Keratinocyte (primary cell): ENCODE measurements around the gene NPS. TPM values are rescaled to one million over a fixed set of nuclear protein-coding genes. Genes with fewer than 3 reads are reported as not detected.

Source experiments
- DNase-seq: peaks from one replicate; pipeline ENCODE4 v3.0.0-alpha.2; 2011; ENCODE audit warnings: low read depth, missing footprints, low spot score
- FAIRE-seq: peaks from 2 replicates; lab custom pipeline; 2011; peaks lifted over from hg19 to GRCh38; lab: Jason Lieb, UNC
- H2AFZ ChIP-seq: 2 replicates; pipeline ENCODE4 v1.6.0; 2012; ENCODE audit warnings: low read length, control low read depth, inconsistent platforms; ENCODE audit not compliant: control insufficient read depth
- H3K27ac ChIP-seq: 2 replicates; pipeline ENCODE4 v1.5.1; 2011; ENCODE audit warnings: low read length; ENCODE audit not compliant: control insufficient read depth, insufficient read depth
- H3K27me3 ChIP-seq: 3 replicates; pipeline ENCODE4 v1.6.0; 2011; ENCODE audit warnings: low read length; ENCODE audit not compliant: control insufficient read depth, insufficient read depth; ENCODE audit errors: extremely low read depth
- H3K36me3 ChIP-seq, 2 experiments: 2 replicates in 1 of 2; 3 replicates in 1 of 2; pipeline ENCODE4 v1.5.1; 2011; ENCODE audit warnings: low read length in 2 of 2, mild to moderate bottlenecking in 1 of 2; ENCODE audit not compliant: control insufficient read depth in 2 of 2, insufficient read depth in 2 of 2; ENCODE audit errors: extremely low read depth in 1 of 2
- H3K4me1 ChIP-seq: 3 replicates; pipeline ENCODE4 v1.5.1; 2011; ENCODE audit warnings: low read length; ENCODE audit not compliant: control insufficient read depth, insufficient read depth; ENCODE audit errors: extremely low read depth
- H3K4me2 ChIP-seq: 3 replicates; pipeline ENCODE4 v1.6.0; 2011; ENCODE audit warnings: low read depth, low read length; ENCODE audit not compliant: control insufficient read depth, insufficient read depth; ENCODE audit errors: extremely low read depth
- H3K4me3 ChIP-seq, 3 experiments: fragments of 200-600 bp in 1 of 3; sonication (generic) in 1 of 3; 2 replicates in 2 of 3; 3 replicates in 1 of 3; pipeline ENCODE4 v1.5.1; 2011 to 2016; ENCODE audit warnings: low read length in 3 of 3, mild to moderate bottlenecking in 3 of 3, control low read depth in 2 of 3, inconsistent platforms in 1 of 3, low read depth in 1 of 3, mixed read lengths in 1 of 3, mixed run types in 1 of 3, moderate library complexity in 1 of 3; ENCODE audit not compliant: control insufficient read depth in 2 of 3, insufficient read depth in 2 of 3; ENCODE audit errors: extremely low read depth in 1 of 3
- H3K79me2 ChIP-seq: 2 replicates; pipeline ENCODE4 v1.6.0; 2012; ENCODE audit warnings: low read length; ENCODE audit not compliant: control insufficient read depth, insufficient read depth
- H3K9ac ChIP-seq: 3 replicates; pipeline ENCODE4 v1.6.0; 2011; ENCODE audit warnings: low read length; ENCODE audit not compliant: control insufficient read depth, insufficient read depth; ENCODE audit errors: extremely low read depth
- H3K9me1 ChIP-seq: 3 replicates; pipeline ENCODE4 v1.6.0; 2011; ENCODE audit warnings: low read length; ENCODE audit not compliant: control insufficient read depth, insufficient read depth; ENCODE audit errors: extremely low read depth
- H3K9me3 ChIP-seq: 2 replicates; pipeline ENCODE4 v1.5.1; 2012; ENCODE audit warnings: low read depth, low read length; ENCODE audit not compliant: control insufficient read depth
- H4K20me1 ChIP-seq: 3 replicates; pipeline ENCODE4 v1.6.0; 2011; ENCODE audit warnings: low read length; ENCODE audit not compliant: control insufficient read depth, insufficient read depth; ENCODE audit errors: extremely low read depth
- CTCF ChIP-seq, 3 experiments: IDR thresholded peaks in 1 of 3; conservative IDR thresholded peaks in 1 of 3; optimal IDR thresholded peaks in 1 of 3; 2 replicates in 2 of 3; 3 replicates in 1 of 3; pipeline versions ENCODE3 to v1.5.1; 2011; ENCODE audit warnings: low read length in 3 of 3, mild to moderate bottlenecking in 3 of 3, moderate library complexity in 2 of 3, control low read depth in 1 of 3, inconsistent platforms in 1 of 3; ENCODE audit not compliant: insufficient read depth in 2 of 3; ENCODE audit errors: extremely low read depth in 1 of 3
- EZH2 ChIP-seq: IDR thresholded peaks from one replicate; pipeline ENCODE4 v1.6.1; 2012; ENCODE audit warnings: inconsistent platforms, mild to moderate bottlenecking, low read length, moderate library complexity
- dilution Hi-C: fragments of 300-500 bp; cut with MboI; formaldehyde crosslinking; loops from one replicate; pipeline ENCODE4 v1.7.0; 2020; ENCODE audit warnings: low sequenced_read_pairs; ENCODE audit not compliant: extremely low pct_ligation_motif_present
- polyA plus RNA-seq, 5 experiments: library from polyadenylated mRNA; depleted of rRNA in 3 of 5; stranded (reverse) in 3 of 5; stranded (forward) in 1 of 5; unstranded in 1 of 5; fragments of >200 nt; gene quantifications; 1 replicate in 1 of 5; 2 replicates in 3 of 5; 3 replicates in 1 of 5; pipeline versions ENCODE4 v1.2.1 to v1.2.3, GENCODE V29; 2011 to 2012; ENCODE audit warnings: missing spikeins in 2 of 5, low read depth in 1 of 5, low replicate concordance in 1 of 5

The NPS gene
- polyA plus RNA-seq, 1 donor (not counting 4 experiments of a cell fraction or from before 2014, with no cell fraction given): not detected

DNA sequence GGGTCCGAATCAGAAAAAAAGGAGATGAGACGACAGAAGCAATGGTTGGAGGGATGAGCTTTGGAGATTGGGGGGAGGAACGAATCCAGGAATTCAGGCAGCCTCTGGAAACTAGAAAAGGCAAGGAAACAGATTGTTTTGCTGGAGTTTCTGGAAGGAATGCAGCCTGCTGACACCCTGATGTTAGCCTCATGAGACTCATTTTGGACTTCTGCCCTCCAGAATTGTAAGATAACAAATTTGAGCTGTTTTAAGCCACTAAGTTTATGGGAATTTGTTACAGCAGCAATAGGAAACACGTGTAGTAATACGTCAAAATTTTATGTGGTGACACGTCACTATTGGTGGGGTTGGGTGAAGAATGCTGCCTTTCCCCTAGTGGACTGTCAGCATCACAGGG lies 25.6 kb upstream of the NPS start:
- Histone ChIP-seq H4K20me1 (no peaks in the 10 kb centered on the region), H3K4me1 (no peaks in the 10 kb centered on the region), H3K9me1 (no peaks in the 10 kb centered on the region), H3K4me3 (no peak overlapping the region), H3K9me3 (no peaks in the 10 kb centered on the region), H3K27me3 (no peaks in the 10 kb centered on the region), H3K4me2 (no peak overlapping the region), H3K9ac (no peak overlapping the region), H2AFZ (no peak overlapping the region), H3K79me2 (no peaks in the 10 kb centered on the region), H3K36me3 (no peaks in the 10 kb centered on the region), H3K27ac (no peak overlapping the region)
- dilution Hi-C loops: no loop called here
- no peak for FAIRE-seq
- no peak for DNase-seq
- TF ChIP-seq CTCF (optimal IDR thresholded peaks at IDR 0.05 in 1 of 3, IDR thresholded peaks at IDR 0.05 in 1 of 3, conservative IDR thresholded peaks at IDR 0.05 in 1 of 3; ENCODE audit: extremely low read depth in 1 of 3, insufficient read depth in 2 of 3, low read length in 3 of 3) (no peak), EZH2 (no peak)

DNA sequence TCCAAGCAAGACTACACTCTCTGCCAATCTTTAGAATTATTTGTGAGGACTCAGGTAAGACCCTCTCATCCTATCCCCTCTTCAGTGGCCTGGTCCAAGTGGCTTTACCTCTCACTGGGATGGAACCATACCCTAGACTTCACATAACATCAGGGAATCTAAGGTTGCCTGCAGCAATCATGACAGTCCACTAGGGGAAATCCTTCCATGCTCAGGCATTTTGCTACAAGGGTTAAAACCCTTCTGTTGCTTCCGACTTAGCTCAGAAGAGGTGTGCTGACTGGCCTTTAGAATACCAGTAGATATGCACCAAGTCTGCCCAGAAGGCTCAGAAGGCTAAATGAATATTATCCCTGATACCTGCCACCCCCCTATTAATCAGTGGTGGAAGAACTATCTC lies 24.9 kb upstream of the NPS start:
- Histone ChIP-seq H2AFZ (no peak overlapping the region), H3K4me3 (no peak overlapping the region), H3K27ac (no peak overlapping the region), H3K4me2 (no peak overlapping the region), H3K79me2 (no peaks in the 10 kb centered on the region), H3K27me3 (no peaks in the 10 kb centered on the region), H4K20me1 (no peaks in the 10 kb centered on the region), H3K9ac (no peak overlapping the region), H3K9me1 (no peaks in the 10 kb centered on the region), H3K36me3 (no peaks in the 10 kb centered on the region), H3K9me3 (no peaks in the 10 kb centered on the region), H3K4me1 (no peaks in the 10 kb centered on the region)
- DNase-seq (no peak), FAIRE-seq (no peak)
- dilution Hi-C loops: no loop called here
- TF ChIP-seq EZH2: no peak
- peak in 2 of 3 experiments; percentile 13 for TF ChIP-seq CTCF (optimal IDR thresholded peaks at IDR 0.05 in 1 of 3, IDR thresholded peaks at IDR 0.05 in 1 of 3, conservative IDR thresholded peaks at IDR 0.05 in 1 of 3; ENCODE audit: extremely low read depth in 1 of 3, insufficient read depth in 2 of 3, low read length in 3 of 3)
